A549 (cell line): Measurements from ENCODE around the gene PRKRIP1. TPM values are rescaled to one million over a fixed set of nuclear protein-coding genes. Genes with fewer than 3 reads are reported as not detected.

Experiments
- ATAC-seq, 2 experiments: fragments of 200-7000 bp in 1 of 2; fragments of >200 bp in 1 of 2; cut with Nextera tagmentation in 1 of 2; cut with Tn5 transposase in 1 of 2; 3 replicates each; pipeline versions ENCODE4 v1.8.0 to v1.9.1; 2018 to 2020; ENCODE audit warnings: mild to moderate bottlenecking in 1 of 2, moderate library complexity in 1 of 2
- CTCF ChIA-PET: fragments of 300-600 bp; sonication (Branson Sonifier 250); formaldehyde crosslinking; extraction: SDS; loops from one replicate; lab custom pipeline; 2021; ENCODE audit warnings: antibody characterized with exemption, inconsistent platforms; lab: Yijun Ruan, JAX
- POLR2A ChIA-PET: fragments of 350-600 bp; formaldehyde crosslinking; extraction: SDS; loops from one replicate; lab custom pipeline; 2021; ENCODE audit warnings: antibody characterized with exemption, inconsistent platforms; lab: Yijun Ruan, JAX
- DNase-seq, 2 experiments: peaks; one replicate each; pipeline versions ENCODE4 v3.0.0 to v3.0.0-alpha.2; 2011 to 2016; ENCODE audit warnings: low read depth in 1 of 2, low spot score in 1 of 2
- FAIRE-seq: peaks from 2 replicates; lab custom pipeline; 2011; peaks lifted over from hg19 to GRCh38; lab: Jason Lieb, UNC
- H3K27ac ChIP-seq, 2 experiments: fragments of >200 bp; sonication (Bioruptor Twin); formaldehyde crosslinking; 3 replicates each; pipeline ENCODE4 v1.5.1; 2016 to 2017
- H3K4me1 ChIP-seq: fragments of >200 bp; sonication (Bioruptor Twin); formaldehyde crosslinking; 3 replicates; pipeline ENCODE4 v1.6.1; 2016
- H3K4me2 ChIP-seq: fragments of >200 bp; sonication (Bioruptor Twin); formaldehyde crosslinking; 3 replicates; pipeline ENCODE4 v1.6.1; 2016
- H3K4me3 ChIP-seq: fragments of >200 bp; sonication (Bioruptor Twin); formaldehyde crosslinking; 3 replicates; pipeline ENCODE4 v1.5.1; 2016
- H3K9me3 ChIP-seq: fragments of >200 bp; sonication (Bioruptor Twin); formaldehyde crosslinking; 3 replicates; pipeline ENCODE4 v1.6.1; 2016
- BCL3 ChIP-seq: fragments of >200 bp; sonication (Bioruptor Twin); formaldehyde crosslinking; IDR thresholded peaks from 3 replicates; pipeline ENCODE4 v1.6.1; 2016
- CBX2 ChIP-seq: fragments of 200-600 bp; sonication (generic); IDR thresholded peaks from 2 replicates; pipeline ENCODE4 v1.6.1; 2016; ENCODE audit warnings: low read depth, mild to moderate bottlenecking, borderline replicate concordance
- CBX8 ChIP-seq: fragments of 200-600 bp; sonication (generic); IDR thresholded peaks from 2 replicates; pipeline ENCODE4 v1.6.1; 2016
- CEBPB ChIP-seq, 2 experiments: fragments of >200 bp in 1 of 2; sonication (Bioruptor Twin) in 1 of 2; formaldehyde crosslinking in 1 of 2; IDR thresholded peaks; 2 replicates each; pipeline ENCODE4 v1.6.1; 2012 to 2016
- CHD2 ChIP-seq: fragments of 150-350 bp; IDR thresholded peaks from 2 replicates; pipeline ENCODE4 v1.6.1; 2014; ENCODE audit warnings: low read length; ENCODE audit not compliant: partially characterized antibody
- CHD4 ChIP-seq: fragments of 200-600 bp; sonication (generic); IDR thresholded peaks from 2 replicates; pipeline ENCODE4 v1.6.1; 2016; ENCODE audit warnings: antibody characterized with exemption, mild to moderate bottlenecking, borderline replicate concordance
- EP300 ChIP-seq, 2 experiments: fragments of >200 bp; sonication (Bioruptor Twin); formaldehyde crosslinking; IDR thresholded peaks; 2 replicates in 1 of 2; 3 replicates in 1 of 2; pipeline ENCODE4 v1.6.1; 2016 to 2017
- ESRRA ChIP-seq: fragments of 150-350 bp; IDR thresholded peaks from 2 replicates; pipeline ENCODE4 v1.6.1; 2014; ENCODE audit warnings: mild to moderate bottlenecking, low read length, borderline replicate concordance
- FOSB ChIP-seq: fragments of 250-450 bp; sonication (Bioruptor Pico); IDR thresholded peaks from 2 replicates; pipeline ENCODE4 v1.5.0; 2020; ENCODE audit warnings: mild to moderate bottlenecking, moderate library complexity
- FOSL2 ChIP-seq, 2 experiments: fragments of 450-650 bp in 1 of 2; fragments of >200 bp in 1 of 2; sonication (Bioruptor Twin) in 1 of 2; formaldehyde crosslinking; IDR thresholded peaks; 2 replicates each; pipeline versions ENCODE4 v1.5.0 to v1.6.1; 2016 to 2020; ENCODE audit warnings: mild to moderate bottlenecking in 1 of 2, moderate library complexity in 1 of 2
- FOXS1 ChIP-seq: fragments of 250-450 bp; sonication (Bioruptor Pico); IDR thresholded peaks from 2 replicates; pipeline ENCODE4 v1.5.0; 2020; ENCODE audit warnings: mild to moderate bottlenecking, moderate library complexity
- GATA3 ChIP-seq: IDR thresholded peaks from 2 replicates; pipeline ENCODE4 v1.6.1; 2012; ENCODE audit warnings: borderline replicate concordance
- HDAC2 ChIP-seq: fragments of 200-600 bp; sonication (generic); IDR thresholded peaks from 2 replicates; pipeline ENCODE4 v1.6.1; 2016
- HOXA7 ChIP-seq: fragments of 250-450 bp; sonication (Bioruptor Pico); IDR thresholded peaks from 2 replicates; pipeline ENCODE4 v1.5.0; 2020; ENCODE audit warnings: mild to moderate bottlenecking, moderate library complexity
- HOXB13 ChIP-seq: fragments of 250-450 bp; sonication (Bioruptor Pico); IDR thresholded peaks from 2 replicates; pipeline ENCODE4 v1.5.0; 2020; ENCODE audit warnings: low read depth, mild to moderate bottlenecking, moderate library complexity
- JUNB ChIP-seq: fragments of >200 bp; sonication (Bioruptor Twin); formaldehyde crosslinking; IDR thresholded peaks from 2 replicates; pipeline ENCODE4 v1.6.1; 2016
- KDM1A ChIP-seq: fragments of 200-600 bp; sonication (generic); IDR thresholded peaks from 2 replicates; pipeline ENCODE4 v1.6.1; 2016; ENCODE audit warnings: low read depth, mild to moderate bottlenecking
- KDM5A ChIP-seq: fragments of 200-600 bp; sonication (generic); IDR thresholded peaks from 2 replicates; pipeline ENCODE4 v1.6.1; 2016; ENCODE audit warnings: antibody characterized with exemption, mild to moderate bottlenecking
- MAFK ChIP-seq: fragments of 450-650 bp; IDR thresholded peaks from 2 replicates; pipeline ENCODE4 v1.6.1; 2014; ENCODE audit not compliant: partially characterized antibody
- MAZ ChIP-seq: fragments of 150-350 bp; IDR thresholded peaks from 2 replicates; pipeline ENCODE4 v1.6.1; 2014; ENCODE audit warnings: antibody characterized with exemption, low read depth, low read length, borderline replicate concordance
- NFE2L2 ChIP-seq: fragments of 150-350 bp; conservative IDR thresholded peaks from 2 replicates; pipeline ENCODE4 v1.6.1; 2014; ENCODE audit warnings: low read length
- POLR2A ChIP-seq: IDR thresholded peaks from 2 replicates; pipeline ENCODE4 v1.6.1; 2012; ENCODE audit warnings: mild to moderate bottlenecking, low read length
- POLR2AphosphoS2 ChIP-seq: conservative IDR thresholded peaks from 2 replicates; pipeline ENCODE4 v1.6.1; 2012; ENCODE audit warnings: low read length, improper control_type of control experiment, inconsistent platforms
- RCOR1 ChIP-seq: fragments of 150-350 bp; IDR thresholded peaks from 2 replicates; pipeline ENCODE4 v1.6.1; 2014; ENCODE audit warnings: antibody characterized with exemption, low read length, low read depth
- RFX5 ChIP-seq: fragments of 450-650 bp; IDR thresholded peaks from 2 replicates; pipeline ENCODE4 v1.7.1; 2014; ENCODE audit warnings: antibody characterized with exemption, mild to moderate bottlenecking, moderate library complexity
- SREBF2 ChIP-seq: fragments of 450-650 bp; IDR thresholded peaks from 2 replicates; pipeline ENCODE4 v1.6.1; 2014; ENCODE audit warnings: mild to moderate bottlenecking, moderate library complexity
- TFCP2L1 ChIP-seq: fragments of 250-450 bp; sonication (Bioruptor Pico); IDR thresholded peaks from 2 replicates; pipeline ENCODE4 v1.5.0; 2021; ENCODE audit warnings: mild to moderate bottlenecking
- TP53 ChIP-seq: fragments of 250-450 bp; sonication (Bioruptor Pico); IDR thresholded peaks from 2 replicates; pipeline ENCODE4 v1.5.0; 2021; ENCODE audit warnings: mild to moderate bottlenecking, moderate library complexity
- ZFP36 ChIP-seq: fragments of 450-650 bp; IDR thresholded peaks from 2 replicates; pipeline ENCODE4 v1.6.1; 2014; ENCODE audit warnings: borderline replicate concordance; ENCODE audit not compliant: partially characterized antibody
- ZNF302 ChIP-seq: fragments of 250-450 bp; sonication (Bioruptor Pico); IDR thresholded peaks from 2 replicates; pipeline ENCODE4 v1.9.0; 2021; ENCODE audit warnings: inconsistent platforms, mild to moderate bottlenecking, moderate library complexity
- WGBS: methylation state at CpG from one replicate; pipeline ENCODE4 v1.1.6; 2017; ENCODE audit errors: missing lambda C conversion rate; 5-methylcytosine and 5-hydroxymethylcytosine counted together
- polyA plus RNA-seq, 4 experiments: library from polyadenylated mRNA; depleted of rRNA in 3 of 4; stranded (reverse); fragments of >200 nt; fragmentation: RNase III in 1 of 4; extraction: RNeasy Plus Mini Kit Qiagen cat#74134 plus additional on column Dnase treatment in 1 of 4; gene quantifications; 2 replicates in 3 of 4; 3 replicates in 1 of 4; pipeline ENCODE4 v1.2.3, GENCODE V29; 2011 to 2017
- TF ChIP-seq, protein P1 (sequence below): fragments of 200-600 bp; sonication (generic); IDR thresholded peaks from 2 replicates; pipeline ENCODE4 v1.6.1; 2016; ENCODE audit warnings: antibody characterized with exemption, mild to moderate bottlenecking, moderate library complexity
- TF ChIP-seq, protein P2 (sequence below): IDR thresholded peaks from 2 replicates; pipeline ENCODE4 v1.6.1; 2012
- TF ChIP-seq, protein P3 (sequence below): fragments of 250-450 bp; sonication (Bioruptor Pico); IDR thresholded peaks from 2 replicates; pipeline ENCODE4 v1.5.0; 2020; ENCODE audit warnings: low read depth, mild to moderate bottlenecking, moderate library complexity
- TF ChIP-seq, protein P4 (sequence below): fragments of 250-450 bp; sonication (Bioruptor Pico); IDR thresholded peaks from 2 replicates; pipeline ENCODE4 v1.5.0; 2021; ENCODE audit warnings: mild to moderate bottlenecking, moderate library complexity, borderline replicate concordance
- TF ChIP-seq, protein P5 (sequence below): fragments of >200 bp; sonication (Bioruptor Twin); formaldehyde crosslinking; IDR thresholded peaks from 2 replicates; pipeline ENCODE4 v1.6.1; 2016

The PRKRIP1 gene
- polyA plus RNA-seq, 2 of the 4 experiments (the other 2 are of a cell fraction): 15.4 to 24.1 TPM

DNA sequence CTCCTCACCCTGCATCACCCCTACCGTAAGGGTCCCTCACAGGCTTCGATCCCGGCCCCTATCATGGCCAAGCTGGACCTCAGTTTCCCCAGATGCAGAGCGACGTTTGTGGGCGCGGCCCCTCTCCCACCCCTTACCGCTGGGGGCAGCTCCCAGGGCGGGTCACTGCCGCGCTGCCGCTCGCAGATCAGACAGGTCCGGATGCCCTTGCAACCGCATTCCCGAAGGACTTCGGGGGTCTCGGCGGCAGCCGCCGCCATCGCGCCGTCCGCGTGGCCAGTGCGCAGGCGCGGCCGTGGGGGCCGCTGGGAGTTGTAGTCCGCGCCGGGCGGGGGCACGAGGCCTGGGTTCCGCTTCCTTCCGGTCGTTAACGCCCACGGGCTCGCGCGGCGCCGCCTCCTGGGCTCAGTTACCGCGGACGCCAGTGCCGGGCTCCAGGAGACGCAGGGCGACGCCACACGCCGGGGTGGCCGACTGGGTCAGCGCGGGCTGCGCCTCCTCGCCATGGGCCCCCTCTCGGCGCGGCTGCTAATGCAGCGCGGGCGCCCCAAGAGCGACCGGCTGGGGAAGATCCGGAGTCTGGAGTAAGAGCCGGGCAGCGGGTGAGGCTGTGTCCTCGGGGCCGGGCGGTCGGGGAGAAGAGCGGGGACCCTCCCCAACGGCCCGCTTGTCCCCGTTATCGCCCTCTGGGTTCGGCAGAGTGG lies 68.6 kb downstream of the PRKRIP1 start, which contains the start of the genes ALKBH4 and LRWD1:
ALKBH4 (minus strand) TSS at position 287 of the 704 bp plus-strand sequence; CDS start at position 260, 27 bp downstream.
LRWD1 (plus strand) TSS at position 408 of the 704 bp plus-strand sequence; CDS start at position 505, 97 bp downstream.
- Histone ChIP-seq H3K4me2 (peak within 1 kb of the TSS; percentile 89), H3K27ac (peak within 1 kb of the TSS; percentile 84 to 94), H3K4me3 (peak within 1 kb of the TSS; percentile 77), H3K4me1 (peaks cover 10% of the 10 kb centered on the region; the same call in 2 of the 3 replicates), H3K9me3 (no peaks in the 10 kb centered on the region)
- CTCF ChIA-PET: interaction anchor here (0.8 to 2.0 kb wide), 5 partner anchors 25 to 186 kb away, joined by 3 to 9 read pairs (median 4); no protein-coding TSS in a partner anchor
- DNase-seq: peak; percentile 89 to 94
- ATAC-seq: peak; percentile 82 to 89
- POLR2A ChIA-PET: interaction anchor here (1.2 kb wide), 1 partner anchor 8 kb away, joined by 4 read pairs; no protein-coding TSS in a partner anchor
- FAIRE-seq: peak; percentile 65
- WGBS: 3% methylated on average over 13 of the region's 81 CpGs
- TF ChIP-seq FOSL2 (IDR thresholded peaks at IDR 0.05): no peak
- no peak for TF ChIP-seq FOSL2 (CRISPR knock-in tag; IDR thresholded peaks at IDR 0.05)
- no peak for TF ChIP-seq NFE2L2
- TF ChIP-seq MAFK: no peak
- no peak for TF ChIP-seq GATA3
- TF ChIP-seq POLR2A: peak; percentile 88
- no peak for TF ChIP-seq CBX8
- TF ChIP-seq ZNF302 (CRISPR knock-in tag): no peak
- TF ChIP-seq, protein P1, sequence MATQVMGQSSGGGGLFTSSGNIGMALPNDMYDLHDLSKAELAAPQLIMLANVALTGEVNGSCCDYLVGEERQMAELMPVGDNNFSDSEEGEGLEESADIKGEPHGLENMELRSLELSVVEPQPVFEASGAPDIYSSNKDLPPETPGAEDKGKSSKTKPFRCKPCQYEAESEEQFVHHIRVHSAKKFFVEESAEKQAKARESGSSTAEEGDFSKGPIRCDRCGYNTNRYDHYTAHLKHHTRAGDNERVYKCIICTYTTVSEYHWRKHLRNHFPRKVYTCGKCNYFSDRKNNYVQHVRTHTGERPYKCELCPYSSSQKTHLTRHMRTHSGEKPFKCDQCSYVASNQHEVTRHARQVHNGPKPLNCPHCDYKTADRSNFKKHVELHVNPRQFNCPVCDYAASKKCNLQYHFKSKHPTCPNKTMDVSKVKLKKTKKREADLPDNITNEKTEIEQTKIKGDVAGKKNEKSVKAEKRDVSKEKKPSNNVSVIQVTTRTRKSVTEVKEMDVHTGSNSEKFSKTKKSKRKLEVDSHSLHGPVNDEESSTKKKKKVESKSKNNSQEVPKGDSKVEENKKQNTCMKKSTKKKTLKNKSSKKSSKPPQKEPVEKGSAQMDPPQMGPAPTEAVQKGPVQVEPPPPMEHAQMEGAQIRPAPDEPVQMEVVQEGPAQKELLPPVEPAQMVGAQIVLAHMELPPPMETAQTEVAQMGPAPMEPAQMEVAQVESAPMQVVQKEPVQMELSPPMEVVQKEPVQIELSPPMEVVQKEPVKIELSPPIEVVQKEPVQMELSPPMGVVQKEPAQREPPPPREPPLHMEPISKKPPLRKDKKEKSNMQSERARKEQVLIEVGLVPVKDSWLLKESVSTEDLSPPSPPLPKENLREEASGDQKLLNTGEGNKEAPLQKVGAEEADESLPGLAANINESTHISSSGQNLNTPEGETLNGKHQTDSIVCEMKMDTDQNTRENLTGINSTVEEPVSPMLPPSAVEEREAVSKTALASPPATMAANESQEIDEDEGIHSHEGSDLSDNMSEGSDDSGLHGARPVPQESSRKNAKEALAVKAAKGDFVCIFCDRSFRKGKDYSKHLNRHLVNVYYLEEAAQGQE: no peak
- no peak for TF ChIP-seq JUNB
- no peak for TF ChIP-seq TFCP2L1 (CRISPR knock-in tag)
- TF ChIP-seq MAZ: no peak
- no peak for TF ChIP-seq FOSB (CRISPR knock-in tag)
- no peak for TF ChIP-seq CBX2
- TF ChIP-seq SREBF2: no peak
- TF ChIP-seq HDAC2: no peak
- no peak for TF ChIP-seq RCOR1
- TF ChIP-seq, protein P2, sequence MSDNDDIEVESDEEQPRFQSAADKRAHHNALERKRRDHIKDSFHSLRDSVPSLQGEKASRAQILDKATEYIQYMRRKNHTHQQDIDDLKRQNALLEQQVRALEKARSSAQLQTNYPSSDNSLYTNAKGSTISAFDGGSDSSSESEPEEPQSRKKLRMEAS: peak; percentile 91
- TF ChIP-seq, protein P3, sequence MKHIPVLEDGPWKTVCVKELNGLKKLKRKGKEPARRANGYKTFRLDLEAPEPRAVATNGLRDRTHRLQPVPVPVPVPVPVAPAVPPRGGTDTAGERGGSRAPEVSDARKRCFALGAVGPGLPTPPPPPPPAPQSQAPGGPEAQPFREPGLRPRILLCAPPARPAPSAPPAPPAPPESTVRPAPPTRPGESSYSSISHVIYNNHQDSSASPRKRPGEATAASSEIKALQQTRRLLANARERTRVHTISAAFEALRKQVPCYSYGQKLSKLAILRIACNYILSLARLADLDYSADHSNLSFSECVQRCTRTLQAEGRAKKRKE: no peak
- TF ChIP-seq CHD4: no peak
- no peak for TF ChIP-seq FOXS1 (CRISPR knock-in tag)
- TF ChIP-seq, protein P4, sequence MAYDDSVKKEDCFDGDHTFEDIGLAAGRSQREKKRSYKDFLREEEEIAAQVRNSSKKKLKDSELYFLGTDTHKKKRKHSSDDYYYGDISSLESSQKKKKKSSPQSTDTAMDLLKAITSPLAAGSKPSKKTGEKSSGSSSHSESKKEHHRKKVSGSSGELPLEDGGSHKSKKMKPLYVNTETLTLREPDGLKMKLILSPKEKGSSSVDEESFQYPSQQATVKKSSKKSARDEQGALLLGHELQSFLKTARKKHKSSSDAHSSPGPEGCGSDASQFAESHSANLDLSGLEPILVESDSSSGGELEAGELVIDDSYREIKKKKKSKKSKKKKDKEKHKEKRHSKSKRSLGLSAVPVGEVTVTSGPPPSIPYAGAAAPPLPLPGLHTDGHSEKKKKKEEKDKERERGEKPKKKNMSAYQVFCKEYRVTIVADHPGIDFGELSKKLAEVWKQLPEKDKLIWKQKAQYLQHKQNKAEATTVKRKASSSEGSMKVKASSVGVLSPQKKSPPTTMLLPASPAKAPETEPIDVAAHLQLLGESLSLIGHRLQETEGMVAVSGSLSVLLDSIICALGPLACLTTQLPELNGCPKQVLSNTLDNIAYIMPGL: no peak
- no peak for TF ChIP-seq POLR2AphosphoS2
- TF ChIP-seq CEBPB (IDR thresholded peaks at IDR 0.05): no peak
- TF ChIP-seq HOXB13 (CRISPR knock-in tag): no peak
- TF ChIP-seq KDM1A: no peak
- no peak for TF ChIP-seq TP53 (CRISPR knock-in tag)
- no peak for TF ChIP-seq RFX5
- peak; percentile 83 for TF ChIP-seq KDM5A
- no peak for TF ChIP-seq EP300 (IDR thresholded peaks at IDR 0.05)
- TF ChIP-seq ZFP36: no peak
- no peak for TF ChIP-seq ESRRA
- TF ChIP-seq CHD2: no peak
- no peak for TF ChIP-seq BCL3
- TF ChIP-seq, protein P5, sequence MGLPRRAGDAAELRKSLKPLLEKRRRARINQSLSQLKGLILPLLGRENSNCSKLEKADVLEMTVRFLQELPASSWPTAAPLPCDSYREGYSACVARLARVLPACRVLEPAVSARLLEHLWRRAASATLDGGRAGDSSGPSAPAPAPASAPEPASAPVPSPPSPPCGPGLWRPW: no peak
- no peak for TF ChIP-seq HOXA7 (CRISPR knock-in tag)
